CD4-positive, alpha-beta T cell (primary cell): Measurements from ENCODE around the gene ZNF329. TPM values are rescaled to one million over a fixed set of nuclear protein-coding genes. Genes with fewer than 3 reads are reported as not detected.
"Not testable (repeated sequence)": the region's sequence is repeated elsewhere in the genome, so short reads cannot be mapped to it uniquely, and the experiment has no call there.

Experiments
- ATAC-seq: fragments of 200-7000 bp; cut with Tn5 transposase; one replicate; pipeline ENCODE4 v1.10.0; 2022; ENCODE audit warnings: mild to moderate bottlenecking; ENCODE audit not compliant: poor library complexity
- CTCF ChIA-PET: fragments of 350-600 bp; sonication (Branson Sonifier 250); formaldehyde crosslinking; loops from one replicate; lab custom pipeline; 2021; ENCODE audit warnings: antibody characterized with exemption, inconsistent platforms; lab: Charles Lee
- POLR2A ChIA-PET: fragments of 350-600 bp; sonication (Branson Sonifier 250); formaldehyde crosslinking; loops from one replicate; lab custom pipeline; 2021; ENCODE audit warnings: antibody characterized with exemption, inconsistent platforms; lab: Charles Lee
- DNase-seq, 14 experiments: peaks; one replicate each; pipeline ENCODE4 v3.0.0-alpha.2; 2013 to 2020; ENCODE audit warnings: mixed read lengths in 2 of 14
- H3K27ac ChIP-seq, 2 donors: one replicate each; pipeline versions ENCODE4 v1.5.1 to v1.7.0; 2013; ENCODE audit warnings: low read length in 2 of 2, low read depth in 1 of 2, mild to moderate bottlenecking in 1 of 2
- H3K27me3 ChIP-seq, 2 experiments: 1 replicate in 1 of 2; 2 replicates in 1 of 2; pipeline versions ENCODE4 v1.6.1 to v1.7.0; 2013; ENCODE audit warnings: low read length in 2 of 2, control low read depth in 1 of 2, mild to moderate bottlenecking in 1 of 2, moderate library complexity in 1 of 2; ENCODE audit not compliant: insufficient read depth in 2 of 2, control insufficient read depth in 1 of 2
- H3K36me3 ChIP-seq: one replicate; pipeline ENCODE4 v1.6.1; 2013; ENCODE audit warnings: low read length, control low read depth; ENCODE audit not compliant: insufficient read depth
- H3K4me1 ChIP-seq: one replicate; pipeline ENCODE4 v1.6.1; 2013; ENCODE audit warnings: low read length, control low read depth; ENCODE audit not compliant: insufficient read depth
- H3K4me3 ChIP-seq: one replicate; pipeline ENCODE4 v1.5.1; 2013; ENCODE audit warnings: mild to moderate bottlenecking, low read length, moderate library complexity
- H3K9me3 ChIP-seq, 2 experiments: 1 replicate in 1 of 2; 2 replicates in 1 of 2; pipeline versions ENCODE4 v1.6.1 to v1.7.0; 2013; ENCODE audit warnings: low read length in 2 of 2, mild to moderate bottlenecking in 2 of 2, control low read depth in 1 of 2, moderate library complexity in 1 of 2; ENCODE audit not compliant: control insufficient read depth in 1 of 2, insufficient read depth in 1 of 2
- H3K27ac Mint-ChIP-seq: one replicate; pipeline ENCODE4 v1.8.0; 2020; ENCODE audit warnings: mixed read lengths
- H3K27me3 Mint-ChIP-seq: one replicate; pipeline ENCODE4 v1.8.0; 2021; ENCODE audit warnings: mixed read lengths
- H3K36me3 Mint-ChIP-seq: one replicate; pipeline ENCODE4 v1.8.0; 2021; ENCODE audit warnings: low read depth, mixed read lengths
- H3K4me1 Mint-ChIP-seq: one replicate; pipeline ENCODE4 v1.8.0; 2021; ENCODE audit warnings: low read depth, mixed read lengths
- H3K4me3 Mint-ChIP-seq: one replicate; pipeline ENCODE4 v1.8.0; 2020; ENCODE audit warnings: mild to moderate bottlenecking, mixed read lengths
- H3K9me3 Mint-ChIP-seq: one replicate; pipeline ENCODE4 v1.8.0; 2020; ENCODE audit warnings: mixed read lengths
- intact Hi-C, 2 experiments: fragments of 100-400 bp; cut with DNase I in 1 of 2; cut with micrococcal nuclease in 1 of 2; formaldehyde crosslinking; loops; one replicate each; pipeline versions ENCODE4 v1.15.1 to v1.9.0; 2023 to 2025; cut with DNase I, micrococcal nuclease
- total RNA-seq, 174 experiments: library from RNA in 2 of 174; stranded (reverse) in 2 of 174; gene quantifications; one replicate each; pipeline ENCODE4 v1.2.3 and lab custom pipeline; 2021 to 2026
- TF ChIP-seq, protein P1 (sequence below): fragments of 200-600 bp; IDR thresholded peaks from one replicate; pipeline ENCODE4 v1.8.0; 2022; ENCODE audit warnings: antibody characterized with exemption, mild to moderate bottlenecking

ZNF329 gene
- total RNA-seq, 2 experiments from 2014 or later = 15.0 to 16.9 TPM

GRCh38 chr19:58153386-58153785 lies 2.8 kb upstream of the ZNF329 start:
- peaks cover 3% of the 10 kb centered on the region for H3K9me3 Mint-ChIP-seq
- Histone ChIP-seq H3K9me3 (peaks cover 0 to 49% of the 10 kb centered on the region in 2 experiments), H3K4me3 (no peak overlapping the region), H3K27ac (no peak overlapping the region), H3K4me1 (peaks cover 34% of the 10 kb centered on the region), H3K27me3 (no peaks in the 10 kb centered on the region), H3K36me3 (no peaks in the 10 kb centered on the region)
- CTCF ChIA-PET = no interaction called here
- no peaks in the 10 kb centered on the region for H3K27me3 Mint-ChIP-seq
- no peak for ATAC-seq
- POLR2A ChIA-PET = no interaction called here
- peaks cover 20% of the 10 kb centered on the region for H3K36me3 Mint-ChIP-seq
- peaks cover 35% of the 10 kb centered on the region for H3K4me1 Mint-ChIP-seq
- DNase-seq = no peak
- peak overlapping the region; percentile 93 for H3K4me3 Mint-ChIP-seq
- intact Hi-C loops = loop anchor here (5.0 to 10.0 kb wide), 7 partner anchors 151 to 1839 kb away; partner anchors contain the start of genes ZNF606 (in 2 of the 2), ZIK1 (in 1 of the 2), ZNF552 (in 1 of the 2) and ZNF582 (in 1 of the 2)
- TF ChIP-seq, protein P1, sequence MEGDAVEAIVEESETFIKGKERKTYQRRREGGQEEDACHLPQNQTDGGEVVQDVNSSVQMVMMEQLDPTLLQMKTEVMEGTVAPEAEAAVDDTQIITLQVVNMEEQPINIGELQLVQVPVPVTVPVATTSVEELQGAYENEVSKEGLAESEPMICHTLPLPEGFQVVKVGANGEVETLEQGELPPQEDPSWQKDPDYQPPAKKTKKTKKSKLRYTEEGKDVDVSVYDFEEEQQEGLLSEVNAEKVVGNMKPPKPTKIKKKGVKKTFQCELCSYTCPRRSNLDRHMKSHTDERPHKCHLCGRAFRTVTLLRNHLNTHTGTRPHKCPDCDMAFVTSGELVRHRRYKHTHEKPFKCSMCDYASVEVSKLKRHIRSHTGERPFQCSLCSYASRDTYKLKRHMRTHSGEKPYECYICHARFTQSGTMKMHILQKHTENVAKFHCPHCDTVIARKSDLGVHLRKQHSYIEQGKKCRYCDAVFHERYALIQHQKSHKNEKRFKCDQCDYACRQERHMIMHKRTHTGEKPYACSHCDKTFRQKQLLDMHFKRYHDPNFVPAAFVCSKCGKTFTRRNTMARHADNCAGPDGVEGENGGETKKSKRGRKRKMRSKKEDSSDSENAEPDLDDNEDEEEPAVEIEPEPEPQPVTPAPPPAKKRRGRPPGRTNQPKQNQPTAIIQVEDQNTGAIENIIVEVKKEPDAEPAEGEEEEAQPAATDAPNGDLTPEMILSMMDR = no peak
- H3K27ac Mint-ChIP-seq = no peak overlapping the region

- H3K4me3 ChIP-seq, DNase-seq, H3K9me3 Mint-ChIP-seq, POLR2A ChIA-PET, intact Hi-C loops, H3K27ac ChIP-seq, H3K27me3 Mint-ChIP-seq, H3K4me3 Mint-ChIP-seq, H3K27ac Mint-ChIP-seq, ATAC-seq, CTCF ChIA-PET, H3K27me3 ChIP-seq: not testable (repeated sequence)
- Mint-ChIP-seq H3K4me1 (peaks cover 24% of the 10 kb centered on the region), H3K36me3 (peaks cover 51% of the 10 kb centered on the region)
- Histone ChIP-seq H3K9me3 (peaks cover 24 to 51% of the 10 kb centered on the region in 2 experiments), H3K4me1 (peaks cover 15% of the 10 kb centered on the region), H3K36me3 (peaks cover 10% of the 10 kb centered on the region)
These were observed 3.1 kb downstream of the ZNF329 start for GRCh38 chr19:58147475-58147874.

GRCh38 chr19:58145849-58146248 lies 4.7 kb downstream of the ZNF329 start:
- ChIA-PET POLR2A (interaction anchor here (0.6 kb wide), 1 partner anchor 258 kb away, joined by 5 read pairs; no protein-coding TSS in a partner anchor), CTCF (no interaction called here)
- Mint-ChIP-seq H3K27me3 (no peaks in the 10 kb centered on the region), H3K4me1 (peaks cover 15% of the 10 kb centered on the region), H3K9me3 (peaks cover 5% of the 10 kb centered on the region), H3K36me3 (peaks cover 67% of the 10 kb centered on the region), H3K27ac (no peak overlapping the region), H3K4me3 (no peak overlapping the region)
- TF ChIP-seq, protein P1 = no peak
- DNase-seq (no peak), ATAC-seq (no peak)
- Histone ChIP-seq H3K27me3 (no peaks in the 10 kb centered on the region), H3K27ac (no peak overlapping the region), H3K4me1 (peaks cover 11% of the 10 kb centered on the region), H3K4me3 (no peak overlapping the region), H3K36me3 (peaks cover 24% of the 10 kb centered on the region), H3K9me3 (peaks cover 35 to 57% of the 10 kb centered on the region in 2 experiments)
- intact Hi-C loops = no loop called here

- no peaks in the 10 kb centered on the region for H3K27me3 ChIP-seq
- ATAC-seq (no peak), DNase-seq (no peak)
- H3K27ac ChIP-seq = no peak overlapping the region
- no peak overlapping the region for H3K4me3 Mint-ChIP-seq
- peaks cover 86 to 96% of the 10 kb centered on the region in 2 experiments for H3K9me3 ChIP-seq
- H3K4me1 ChIP-seq = no peaks in the 10 kb centered on the region
- H3K27ac Mint-ChIP-seq = no peak overlapping the region
- TF ChIP-seq, protein P1 = no peak
- H3K27me3 Mint-ChIP-seq = no peaks in the 10 kb centered on the region
- CTCF ChIA-PET = no interaction called here
- H3K36me3 Mint-ChIP-seq = peaks cover 99% of the 10 kb centered on the region
- POLR2A ChIA-PET = no interaction called here
- peaks cover 11% of the 10 kb centered on the region for H3K9me3 Mint-ChIP-seq
- intact Hi-C loops = no loop called here
- H3K4me3 ChIP-seq = no peak overlapping the region
- peaks cover 79% of the 10 kb centered on the region for H3K36me3 ChIP-seq
- H3K4me1 Mint-ChIP-seq = no peaks in the 10 kb centered on the region
These were observed 16.3 kb downstream of the ZNF329 start for GRCh38 chr19:58134244-58134643.
